ENCODE results near the gene TRIM56.
"Not testable (repeated sequence)": the region's sequence is repeated elsewhere in the genome, so short reads cannot be mapped to it uniquely, and the experiment has no call there.

Gene TRIM56

GRCh38 chr7:101114492-101114891, 29.2 kb downstream of the TRIM56 start:
- no peak for FAIRE-seq

- no peak for FAIRE-seq
Measured at GRCh38 chr7:101115215-101115614, 29.9 kb downstream of the TRIM56 start.

GRCh38 chr7:101116898-101117297, 31.6 kb downstream of the TRIM56 start:
- FAIRE-seq, result no peak

- FAIRE-seq, result no peak
Measured at GRCh38 chr7:101118856-101119255, 33.6 kb downstream of the TRIM56 start.

- no peak for FAIRE-seq
Measured at GRCh38 chr7:101119876-101120275, 34.6 kb downstream of the TRIM56 start.

GRCh38 chr7:101120315-101120714, 35.0 kb downstream of the TRIM56 start:
- FAIRE-seq, result no peak

- not testable (repeated sequence) for FAIRE-seq
Measured at GRCh38 chr7:101121631-101121990, 36.3 kb downstream of the TRIM56 start.

GRCh38 chr7:101121991-101122932, 37.0 kb downstream of the TRIM56 start:
- FAIRE-seq, result no peak

GRCh38 chr7:101122933-101123702, 37.8 kb downstream of the TRIM56 start:
- FAIRE-seq, result no peak

- FAIRE-seq, result no peak
Measured at GRCh38 chr7:101123703-101124068, 38.4 kb downstream of the TRIM56 start.

- no peak for FAIRE-seq
Measured at GRCh38 chr7:101124376-101125056, 39.2 kb downstream of the TRIM56 start.

- no peak for FAIRE-seq
Measured at GRCh38 chr7:101125989-101126650, 40.8 kb downstream of the TRIM56 start.

GRCh38 chr7:101126651-101127459, 41.6 kb downstream of the TRIM56 start, which contains the start of gene SERPINE1:
SERPINE1 (plus strand) TSS chr7:101127104; CDS start chr7:101128394, 1,290 bp downstream.
- FAIRE-seq, result no peak

GRCh38 chr7:101127460-101128039, 42.3 kb downstream of the TRIM56 start:
- FAIRE-seq, result no peak

GRCh38 chr7:101128040-101128834, 43.0 kb downstream of the TRIM56 start:
- no peak for FAIRE-seq

GRCh38 chr7:101129603-101130117, 44.4 kb downstream of the TRIM56 start:
- FAIRE-seq, result no peak

- FAIRE-seq, result not testable (repeated sequence)
Measured at GRCh38 chr7:101132626-101133600, 47.6 kb downstream of the TRIM56 start.

- FAIRE-seq, result no peak
Measured at GRCh38 chr7:101133621-101134398, 48.5 kb downstream of the TRIM56 start.
